NCI-H524 treated with DMSO at 0.1 percent for 48 hours (cell line): ENCODE data around the gene CDH2.

ENCODE experiments used
- DNase-seq: peaks from one replicate; lab custom pipeline; 2025; lab: John Stamatoyannopoulos, UW

Gene CDH2

DNA sequence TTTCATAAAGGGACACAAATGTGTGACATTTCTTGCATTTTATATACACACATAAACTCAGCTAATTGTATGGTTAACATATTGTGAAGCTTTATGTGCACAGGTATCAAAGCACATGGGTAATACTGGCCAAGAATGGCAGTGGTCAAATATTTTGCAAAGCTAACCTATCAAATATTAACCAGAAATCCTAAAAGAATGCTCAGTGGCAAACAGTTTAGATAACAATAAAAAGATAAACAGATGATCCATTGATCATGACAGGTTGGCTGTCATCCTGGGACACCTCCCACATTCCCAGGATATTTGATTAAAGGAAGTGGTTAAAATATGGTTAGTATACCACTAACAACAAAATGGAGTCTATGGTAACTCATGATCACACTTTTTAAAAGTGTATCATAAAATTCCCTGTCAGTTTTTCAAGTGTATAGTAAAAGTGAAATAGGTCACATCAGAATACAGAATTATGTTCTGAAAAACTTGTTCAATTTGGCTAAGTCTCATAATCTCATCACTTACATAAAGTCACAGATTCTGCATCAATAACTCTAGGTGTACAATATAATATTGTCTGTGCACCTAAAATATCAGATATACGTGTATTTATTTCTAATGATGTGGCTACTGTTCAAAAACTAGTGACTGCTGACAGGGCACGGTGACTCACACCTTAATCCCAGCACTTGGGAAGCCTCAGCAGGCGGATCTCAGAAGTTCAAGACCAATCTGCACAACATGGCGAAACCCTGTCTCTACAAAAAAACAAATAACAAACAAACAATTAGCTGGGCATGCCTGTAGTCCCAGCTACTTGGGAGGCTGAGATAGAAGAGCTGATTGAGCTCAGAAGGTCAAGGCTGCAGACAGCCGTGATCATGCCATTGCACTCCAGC is 48.9 kb downstream of the CDH2 start:
- DNase-seq, result no peak

DNA sequence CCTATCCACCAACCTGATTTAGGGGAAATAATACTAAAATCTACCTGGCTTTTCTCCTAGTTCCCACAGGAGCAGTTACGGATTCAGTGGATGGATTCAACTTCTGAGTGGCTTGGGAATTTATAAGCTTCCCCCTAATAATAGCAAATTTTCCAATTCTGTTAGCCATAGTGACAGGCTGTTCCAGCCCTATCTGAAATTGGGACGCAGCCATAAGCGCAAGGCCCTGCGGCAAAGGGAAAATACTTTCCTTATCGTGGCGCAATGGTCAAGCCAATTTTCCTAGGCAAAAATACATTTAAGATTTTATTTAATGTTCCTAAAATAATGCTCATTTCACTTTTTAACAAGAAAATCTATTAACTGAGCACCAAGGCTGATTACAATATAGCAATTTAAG is 49.7 kb downstream of the CDH2 start:
- DNase-seq, result no peak

DNA sequence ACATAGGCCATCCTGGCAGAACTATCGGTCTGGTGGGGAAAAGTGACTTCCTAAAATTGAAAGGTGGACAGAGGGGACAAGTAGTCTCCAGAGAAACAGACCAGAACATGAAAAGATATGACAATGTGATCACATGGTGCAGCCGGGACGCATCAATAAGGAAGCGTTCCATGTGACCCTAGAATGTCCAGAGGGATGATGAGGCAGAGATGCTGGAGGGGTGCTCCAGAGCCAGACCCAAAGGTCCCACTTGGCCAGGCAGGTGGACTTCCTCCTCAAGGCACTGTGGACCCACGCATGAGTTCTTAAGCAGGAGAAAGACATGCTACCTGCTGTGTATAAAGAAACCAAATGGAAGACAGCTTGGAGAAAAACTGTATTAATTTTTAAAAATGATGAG is 50.2 kb downstream of the CDH2 start:
- no peak for DNase-seq

DNA sequence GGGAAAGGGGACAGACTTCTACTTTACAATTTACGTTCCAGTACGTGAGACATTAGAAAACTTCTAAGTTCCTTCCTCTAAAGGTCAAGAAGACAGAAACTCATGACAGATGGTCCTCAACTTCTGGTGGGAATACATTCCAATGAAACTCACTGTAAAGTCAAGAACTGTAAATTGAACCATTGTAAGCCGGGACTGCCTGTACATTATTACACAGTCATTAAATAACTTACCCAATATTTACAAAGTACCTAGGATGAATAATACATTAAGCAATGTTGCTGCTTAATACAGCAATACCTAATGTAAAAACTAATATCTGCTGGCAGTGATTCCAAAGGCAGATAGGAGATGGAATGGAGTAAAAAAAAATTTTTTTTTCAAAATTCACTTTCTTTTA is 51.9 kb downstream of the CDH2 start:
- DNase-seq, result no peak

DNA sequence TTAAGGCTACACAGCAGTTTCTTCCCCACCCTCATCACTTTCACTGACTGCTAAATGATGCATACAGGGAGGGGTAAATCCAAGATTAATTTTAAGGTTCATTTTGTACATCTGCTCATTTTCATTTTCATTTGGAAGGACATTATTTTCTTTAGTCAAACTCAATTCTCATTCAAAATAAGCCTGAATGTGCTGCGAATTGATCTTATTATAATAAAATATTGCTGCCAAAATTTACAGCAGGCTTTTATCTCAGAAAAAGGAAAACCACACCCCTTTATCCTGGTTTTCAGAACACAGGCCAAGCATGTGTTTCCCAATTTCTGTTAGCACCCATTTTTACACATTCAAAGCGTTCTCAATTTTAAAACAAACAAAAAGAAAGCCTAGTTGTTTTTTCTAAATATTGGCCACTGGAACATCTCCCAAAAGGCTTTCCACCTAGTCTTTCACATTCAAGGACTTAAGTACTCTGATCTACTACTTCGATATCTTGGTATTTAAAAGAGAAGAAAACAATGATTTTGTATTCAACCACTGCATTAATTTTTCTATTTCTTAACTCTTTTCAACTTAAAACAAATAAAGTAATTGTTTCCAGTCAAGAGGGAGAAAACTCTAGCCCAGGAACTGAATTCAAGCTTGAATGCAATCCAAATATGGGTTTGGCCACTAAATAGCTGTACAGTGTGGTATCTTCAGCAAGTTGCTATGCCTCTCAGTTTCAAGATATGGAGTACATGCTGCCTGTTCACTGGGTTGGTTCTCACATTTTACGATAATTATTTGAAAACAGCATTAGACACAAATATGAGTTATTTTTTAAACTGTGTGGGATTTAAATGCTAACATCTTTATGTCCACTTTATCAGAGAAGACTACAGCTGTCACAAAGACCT is 52.5 kb downstream of the CDH2 start:
- DNase-seq, result no peak

DNA sequence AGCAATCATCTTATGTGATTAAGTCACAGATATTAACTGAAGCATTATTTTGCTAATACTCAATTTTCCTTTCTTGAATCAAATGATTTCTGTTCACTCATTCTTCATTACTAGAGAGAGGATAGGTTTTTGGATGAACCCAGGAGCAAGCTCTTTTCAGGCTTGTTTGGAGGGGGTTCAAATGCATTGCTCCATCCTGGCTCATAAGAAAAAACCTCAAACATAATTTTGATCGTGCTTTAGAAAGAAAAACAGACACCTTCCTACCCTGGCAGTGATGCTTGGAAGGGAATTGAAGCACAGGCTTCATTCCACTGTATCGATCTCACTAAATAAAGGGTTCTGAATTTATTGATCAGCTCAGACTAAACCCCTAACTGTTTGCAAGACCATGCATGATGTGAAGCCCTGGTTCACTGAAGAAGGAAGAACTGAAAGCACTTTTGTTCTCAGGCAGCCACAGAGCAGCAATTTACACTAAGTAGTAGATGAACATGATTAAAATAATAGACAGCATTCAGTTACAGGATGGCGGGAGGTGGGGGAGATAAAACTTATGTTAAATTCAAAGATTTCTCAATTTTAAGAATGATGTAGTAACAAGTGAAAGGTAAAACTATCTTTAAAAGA is 53.4 kb downstream of the CDH2 start:
- no peak for DNase-seq

DNA sequence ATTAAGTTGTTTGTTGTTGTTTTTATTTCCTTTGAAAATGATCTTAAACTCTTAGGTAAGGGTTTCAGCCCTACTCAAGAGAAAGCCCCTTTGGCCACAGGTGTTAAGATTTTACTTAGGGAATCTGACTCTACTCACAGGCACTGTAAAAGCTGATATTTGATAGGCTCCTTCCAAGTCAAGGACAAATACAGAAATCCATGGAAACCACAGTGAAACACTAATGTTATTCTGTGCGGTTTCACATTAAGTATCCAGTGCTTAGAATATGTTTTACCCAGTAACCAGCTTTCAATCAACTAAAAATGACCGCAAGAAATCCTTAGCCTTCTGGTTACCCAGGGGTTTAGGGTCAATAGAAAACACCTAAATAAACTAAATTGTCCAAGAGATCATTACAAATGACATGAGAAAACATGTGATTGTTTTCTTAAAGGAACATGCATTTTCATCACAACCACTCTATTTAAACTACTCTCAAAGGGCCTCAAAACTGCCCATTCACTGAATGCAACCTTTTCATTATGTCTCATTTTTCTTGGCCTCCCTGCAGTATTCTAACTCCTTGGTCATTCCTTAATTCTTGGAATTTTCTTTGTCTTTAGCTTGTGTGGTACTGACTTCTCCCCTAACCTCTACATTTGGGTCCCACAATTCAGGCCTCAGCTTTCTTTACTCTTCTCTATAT is 56.0 kb downstream of the CDH2 start:
- DNase-seq, result no peak

DNA sequence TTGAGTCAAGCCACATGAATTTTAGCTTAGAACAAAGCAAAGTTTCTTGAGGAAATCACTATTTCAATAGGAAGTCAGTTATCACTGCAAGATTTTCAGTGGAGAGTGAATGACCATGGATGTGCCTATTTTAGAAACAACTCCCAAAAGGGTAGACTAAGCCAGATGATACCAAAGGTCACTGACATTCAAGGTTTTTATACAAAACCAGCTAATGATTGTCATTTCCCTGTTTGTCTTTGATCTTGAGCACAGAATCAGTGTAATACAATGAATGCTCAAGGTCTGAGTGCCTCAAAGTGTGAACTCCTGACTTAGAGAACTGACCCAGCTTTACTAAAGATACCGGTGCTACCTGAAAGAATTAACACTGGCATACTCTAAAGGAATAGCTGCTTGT is 60.5 kb downstream of the CDH2 start:
- DNase-seq, result no peak

DNA sequence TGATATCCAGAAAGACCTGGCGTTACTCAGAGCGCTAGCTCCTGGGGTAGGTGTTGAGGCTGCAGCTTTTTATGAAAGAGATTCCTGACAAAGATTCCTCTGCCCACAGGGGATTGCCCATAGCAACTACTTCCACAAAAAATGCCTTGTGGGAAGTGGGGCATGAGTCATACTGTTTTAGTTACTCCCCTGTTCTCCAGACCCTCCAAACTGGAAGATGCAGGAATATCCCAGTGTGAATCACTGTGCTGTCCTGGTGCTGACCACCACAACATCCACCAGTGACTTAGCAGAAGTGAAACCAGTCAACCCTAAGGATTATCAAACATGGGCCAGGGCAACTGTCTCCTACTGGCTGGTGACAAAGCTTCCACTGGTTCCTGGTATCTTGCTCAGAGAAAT is 61.8 kb downstream of the CDH2 start:
- DNase-seq, result no peak

DNA sequence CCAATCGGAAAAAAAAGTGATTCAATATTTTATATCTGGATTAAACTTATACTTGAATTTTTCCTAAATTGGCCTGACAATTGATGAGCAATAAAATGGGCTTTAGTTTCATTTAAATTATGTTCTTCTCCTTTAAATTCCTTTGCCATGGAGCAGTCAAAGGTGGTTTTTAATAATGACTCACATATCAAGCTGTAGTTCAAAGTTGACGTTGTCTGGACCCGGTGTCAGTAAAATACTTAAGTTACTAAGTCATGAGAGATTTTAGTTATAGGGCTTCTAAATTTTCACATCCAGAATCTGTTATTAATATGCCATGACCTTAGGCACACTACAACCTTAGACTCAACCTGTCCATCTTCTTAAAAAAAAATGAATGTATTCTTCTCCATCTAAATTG is 62.5 kb downstream of the CDH2 start:
- no peak for DNase-seq

DNA sequence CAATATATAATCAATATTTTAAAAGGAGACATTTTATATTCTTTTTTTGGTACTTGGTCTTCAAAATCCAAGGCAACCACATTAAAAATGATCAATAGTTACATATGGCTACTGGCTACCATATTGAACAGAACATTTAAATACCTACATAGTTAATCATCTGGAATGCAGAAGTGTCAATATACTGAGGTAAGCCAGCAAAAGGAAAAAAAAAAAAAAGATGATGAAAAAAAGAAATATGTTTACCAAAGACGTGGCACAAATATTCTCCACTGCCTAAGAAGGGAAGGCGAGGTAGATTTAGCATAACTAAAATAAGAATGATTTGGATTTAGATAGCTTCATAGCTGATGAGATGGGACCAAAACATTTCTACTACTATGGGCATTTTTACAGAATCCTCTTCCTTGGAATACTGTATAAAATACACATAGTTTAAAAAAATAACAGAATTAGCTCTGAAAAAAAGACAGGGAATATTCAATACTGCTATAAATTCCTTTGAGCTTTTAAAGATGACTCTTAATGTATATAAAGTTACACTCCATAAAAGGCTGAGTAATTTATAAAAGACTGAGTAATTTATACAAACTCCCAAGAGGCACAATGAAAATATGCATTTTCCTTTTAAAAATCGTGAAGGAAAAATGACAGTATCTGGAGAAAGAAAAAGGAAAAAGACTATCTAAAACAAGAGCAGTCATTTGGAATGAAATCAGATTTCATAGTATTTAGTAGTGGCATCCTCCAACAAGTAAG is 63.5 kb downstream of the CDH2 start:
- DNase-seq, result no peak

DNA sequence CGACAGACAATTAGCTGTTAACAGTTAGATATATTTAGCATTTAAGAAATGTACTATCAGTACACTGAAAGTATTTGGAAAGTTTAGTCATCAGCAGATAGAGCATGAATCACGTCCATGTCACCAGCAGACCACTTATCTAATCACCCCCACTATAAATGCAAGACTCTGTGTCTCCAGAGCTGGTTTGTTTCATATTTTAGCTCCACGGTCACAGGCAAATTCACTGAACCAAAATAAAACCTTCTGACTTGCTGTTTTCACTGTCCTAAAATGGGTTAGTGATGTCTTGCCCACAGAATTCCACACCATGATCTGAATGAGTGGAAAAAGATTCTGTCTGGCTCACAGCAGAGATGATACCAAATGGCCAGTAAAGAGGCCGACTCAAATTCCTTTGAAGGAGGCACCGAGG is 64.9 kb downstream of the CDH2 start:
- no peak for DNase-seq

DNA sequence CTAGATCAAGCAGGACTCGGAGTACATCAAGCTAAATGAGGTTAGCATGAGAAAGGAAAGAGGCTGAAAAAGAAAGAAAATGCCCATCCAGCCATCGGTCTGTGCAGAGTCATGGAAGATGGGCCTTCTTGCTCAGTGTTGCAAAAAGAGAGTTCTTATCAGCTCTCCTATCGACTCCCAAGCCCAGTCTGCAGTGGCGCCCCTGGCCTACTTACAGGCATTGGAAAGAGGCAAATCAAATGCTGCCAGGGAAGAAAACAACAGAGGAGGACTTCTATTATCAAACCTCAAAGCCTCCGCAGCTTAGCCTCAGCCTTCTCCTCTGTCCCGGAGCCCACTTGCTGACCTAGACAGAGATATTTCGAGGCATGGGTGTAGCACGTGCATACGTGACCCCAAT is 66.0 kb downstream of the CDH2 start:
- no peak for DNase-seq

DNA sequence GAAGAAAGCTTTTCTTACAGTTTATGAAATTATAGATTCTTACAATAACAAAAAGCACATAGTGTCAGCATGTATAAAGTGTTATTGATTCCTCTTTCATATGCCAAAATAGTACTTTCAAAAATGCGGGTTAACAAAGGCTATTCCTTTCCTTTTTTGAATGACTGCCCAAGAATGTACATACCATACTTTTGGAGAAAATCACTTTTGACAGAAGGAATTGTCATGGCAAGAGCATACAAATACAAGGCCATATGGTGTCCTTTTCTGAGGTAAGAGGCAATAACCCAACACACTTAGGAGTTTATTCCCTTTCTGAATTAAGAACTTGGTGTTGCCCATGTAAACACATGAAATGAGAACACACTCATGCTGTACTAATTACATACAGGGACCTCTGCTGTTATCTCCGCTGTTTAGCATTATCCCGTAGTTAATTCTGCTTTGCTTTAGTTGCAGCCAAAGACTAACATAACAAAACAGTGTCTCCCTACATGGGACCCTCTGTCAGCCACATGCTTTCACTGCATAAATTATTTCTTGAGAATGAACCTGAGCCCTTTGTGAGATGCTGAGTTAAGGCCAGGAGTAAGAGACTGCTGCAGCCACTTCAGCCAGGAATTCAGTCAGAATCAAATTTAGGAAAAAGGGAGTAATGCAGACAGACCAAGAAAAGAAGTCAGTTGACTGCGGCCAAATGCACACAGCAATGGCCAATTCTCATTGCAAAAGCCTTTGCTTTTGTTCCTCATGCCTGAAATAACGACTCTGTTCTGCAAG is 67.0 kb downstream of the CDH2 start:
- DNase-seq, result peak; percentile 23

DNA sequence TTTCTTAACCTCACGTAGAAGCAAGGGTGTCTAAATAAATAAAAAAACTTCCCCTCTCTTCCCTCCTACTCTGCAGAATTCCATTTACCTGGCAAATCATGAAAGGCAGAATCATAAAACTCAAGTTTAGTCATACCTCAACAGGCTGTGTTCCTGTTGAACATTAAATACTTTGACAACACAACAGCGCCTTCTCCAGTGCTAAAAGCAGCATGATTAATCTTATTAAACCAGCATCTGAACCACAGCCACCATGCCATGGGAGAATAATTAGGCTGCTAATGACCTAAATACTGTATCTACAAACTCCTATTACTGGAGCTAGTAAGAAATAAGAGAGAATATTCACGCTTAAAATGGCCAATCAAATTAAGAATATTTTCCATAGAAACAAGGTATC is 68.1 kb downstream of the CDH2 start:
- no peak for DNase-seq

DNA sequence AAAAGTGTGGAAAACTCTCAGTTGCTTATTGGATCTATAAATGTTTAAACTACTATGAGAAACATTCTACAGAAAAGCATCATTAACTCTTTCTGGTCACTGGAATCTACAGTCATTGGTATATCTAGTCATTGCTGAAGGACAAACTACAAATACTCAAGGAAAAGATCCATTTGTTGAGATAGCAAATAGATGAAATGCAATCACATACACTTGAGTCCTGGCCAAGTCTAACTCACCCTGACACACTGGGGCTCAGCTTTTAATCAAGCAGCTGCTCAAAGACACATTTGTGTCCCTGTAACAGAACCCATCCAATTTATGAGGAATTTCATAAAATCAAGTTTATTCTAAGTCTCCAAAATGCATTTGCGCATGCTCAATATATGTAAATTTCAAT is 68.7 kb downstream of the CDH2 start:
- no peak for DNase-seq

DNA sequence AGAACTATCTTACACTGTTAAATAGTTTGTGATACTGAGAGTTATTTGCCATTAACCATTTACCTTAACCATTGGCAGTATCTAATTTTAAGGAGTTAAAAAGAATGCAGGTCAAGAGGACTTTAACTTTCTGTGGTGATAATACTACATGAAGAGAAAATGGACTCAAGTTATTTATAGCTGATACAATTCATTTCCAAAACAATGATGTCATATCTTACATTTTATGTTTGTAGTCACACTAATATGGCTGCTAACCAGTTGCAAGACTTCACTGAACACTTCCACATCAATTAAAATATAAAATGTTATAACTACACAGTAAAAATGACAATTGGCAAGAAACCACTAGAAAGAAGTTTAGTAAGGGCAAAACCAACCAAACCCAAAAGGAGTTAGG is 77.7 kb downstream of the CDH2 start:
- DNase-seq, result no peak

DNA sequence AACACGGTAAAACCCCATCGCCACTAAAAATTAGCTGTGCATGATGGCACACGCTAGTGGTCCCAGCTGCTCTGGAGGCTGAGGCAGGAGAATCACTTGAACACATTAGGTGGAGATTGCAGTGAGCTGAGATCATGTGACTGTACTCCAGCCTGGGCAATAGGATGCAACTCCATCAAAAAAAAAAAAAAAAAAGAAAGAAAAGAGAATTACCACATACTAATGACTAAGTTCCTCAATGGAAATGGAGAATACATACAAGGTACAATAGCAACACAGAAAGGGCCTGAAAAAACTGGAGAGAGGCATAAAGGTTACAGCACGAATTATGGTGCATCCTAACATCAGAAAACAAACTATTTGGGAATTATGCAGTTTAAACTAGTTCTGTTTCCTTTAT is 81.3 kb downstream of the CDH2 start:
- no peak for DNase-seq

DNA sequence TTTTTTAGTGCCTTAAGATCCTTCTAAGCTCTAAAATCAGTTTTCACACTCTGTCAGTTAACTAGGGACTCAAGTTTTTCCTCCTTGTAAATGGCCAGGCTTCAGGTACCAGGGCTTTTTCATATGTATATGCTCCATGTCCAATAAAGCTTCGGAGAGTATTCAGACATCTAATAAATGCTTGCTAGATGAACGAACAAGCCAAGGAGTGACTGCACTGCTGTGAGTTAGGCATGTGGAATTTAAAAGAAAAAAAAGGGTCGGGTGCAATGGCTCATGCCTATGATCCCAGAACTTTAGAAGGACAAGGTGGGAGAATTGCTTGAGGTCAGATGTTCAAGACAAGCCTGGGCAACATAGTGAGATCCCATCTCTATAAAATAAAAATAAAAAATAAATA is 81.9 kb downstream of the CDH2 start:
- no peak for DNase-seq

DNA sequence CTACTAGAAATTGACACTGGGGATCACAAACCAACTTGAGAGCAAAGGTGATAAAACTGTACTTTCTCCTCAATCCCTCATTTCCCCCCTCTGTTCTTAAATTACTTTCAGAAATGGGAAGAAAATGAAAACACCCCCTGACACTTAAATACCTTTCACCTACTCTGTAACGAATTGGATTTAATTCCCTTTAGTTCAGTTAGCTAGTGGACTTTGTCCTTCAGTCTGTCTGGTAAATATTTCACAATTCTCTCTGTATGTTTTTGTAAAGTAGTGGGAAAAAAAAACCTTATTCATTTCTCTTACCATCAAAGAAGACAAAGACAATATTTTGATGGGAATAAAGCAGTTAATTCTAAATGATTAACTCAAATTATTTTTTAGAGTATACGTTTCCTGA is 85.7 kb downstream of the CDH2 start:
- DNase-seq, result no peak

DNA sequence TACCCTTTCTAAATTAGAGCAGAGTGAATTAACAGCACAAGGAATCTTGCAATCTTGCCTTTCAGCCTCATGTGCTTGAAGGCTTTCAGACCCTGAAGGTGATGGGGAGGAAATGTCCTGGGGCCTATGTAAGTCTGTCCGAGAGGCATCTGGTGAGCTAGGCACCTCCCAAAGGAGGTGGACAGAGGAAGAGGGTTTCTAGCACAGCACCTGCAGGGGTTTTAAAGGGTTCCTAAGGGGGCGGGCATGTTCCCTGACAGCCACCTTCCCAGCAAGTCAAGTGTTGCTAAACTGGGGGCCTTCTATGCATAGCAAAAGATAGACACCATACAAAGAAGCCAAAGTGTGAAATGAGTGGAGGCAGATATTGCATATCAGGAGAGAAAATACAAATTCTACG is 88.5 kb downstream of the CDH2 start:
- DNase-seq, result no peak
